NCI-H187 treated with DMSO at 0.1 percent for 48 hours (cell line): ENCODE measurements around the gene EXOC4.
"Not testable (repeated sequence)": the region's sequence is repeated elsewhere in the genome, so short reads cannot be mapped to it uniquely, and the experiment has no call there.

ENCODE experiments used
- DNase-seq: peaks from one replicate; lab custom pipeline; 2025; lab: John Stamatoyannopoulos, UW

Gene EXOC4

DNA sequence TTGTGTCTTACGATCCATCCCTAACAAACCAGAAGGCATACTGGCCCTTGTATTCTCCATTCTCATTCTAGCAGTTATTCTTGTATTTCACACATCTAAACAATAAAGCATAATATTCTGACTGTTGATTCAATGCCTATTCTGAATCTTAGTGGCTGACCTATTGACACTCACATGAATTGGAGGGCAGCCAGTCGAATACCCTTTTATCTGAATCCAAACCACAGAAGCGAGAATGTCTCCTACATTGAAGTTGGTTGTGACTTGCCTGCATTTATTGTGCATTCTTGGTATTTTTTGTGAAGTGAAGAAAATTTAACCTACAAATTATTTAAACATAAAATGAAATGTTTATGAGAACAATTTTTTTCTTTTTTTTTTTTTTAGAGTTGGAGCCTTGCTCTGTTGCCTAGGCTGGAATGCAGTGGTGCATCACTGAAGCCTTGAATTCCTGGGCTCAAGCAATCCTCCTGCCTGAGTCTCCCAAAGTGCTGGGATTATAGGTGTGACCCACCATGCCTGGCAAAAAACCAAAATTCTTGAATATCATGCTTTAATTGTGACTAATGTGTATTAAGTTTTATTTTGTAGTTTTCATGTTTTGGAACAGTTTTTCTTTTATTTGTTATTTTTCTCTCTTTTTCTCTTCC, 22.7 kb downstream of the EXOC4 start:
- DNase-seq = no peak

DNA sequence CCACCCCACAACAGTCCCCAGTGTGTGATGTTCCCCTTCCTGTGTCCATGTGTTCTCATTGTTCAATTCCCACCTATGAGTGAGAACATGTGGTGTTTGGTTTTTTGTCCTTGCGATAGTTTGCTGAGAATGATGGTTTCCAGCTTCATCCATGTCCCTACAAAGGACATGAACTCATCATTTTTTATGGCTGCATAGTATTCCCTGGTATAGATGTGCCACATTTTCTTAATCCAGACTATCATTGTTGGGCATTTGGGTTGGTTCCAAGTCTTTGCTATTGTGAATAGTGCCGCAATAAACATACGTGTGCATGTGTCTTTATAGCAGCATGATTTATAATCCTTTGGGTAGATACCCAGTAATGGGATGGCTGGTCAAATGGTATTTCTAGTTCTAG, 26.1 kb downstream of the EXOC4 start:
- DNase-seq = not testable (repeated sequence)

GRCh38 chr7:133282094-133282493, 29.2 kb downstream of the EXOC4 start:
- no peak for DNase-seq

DNA sequence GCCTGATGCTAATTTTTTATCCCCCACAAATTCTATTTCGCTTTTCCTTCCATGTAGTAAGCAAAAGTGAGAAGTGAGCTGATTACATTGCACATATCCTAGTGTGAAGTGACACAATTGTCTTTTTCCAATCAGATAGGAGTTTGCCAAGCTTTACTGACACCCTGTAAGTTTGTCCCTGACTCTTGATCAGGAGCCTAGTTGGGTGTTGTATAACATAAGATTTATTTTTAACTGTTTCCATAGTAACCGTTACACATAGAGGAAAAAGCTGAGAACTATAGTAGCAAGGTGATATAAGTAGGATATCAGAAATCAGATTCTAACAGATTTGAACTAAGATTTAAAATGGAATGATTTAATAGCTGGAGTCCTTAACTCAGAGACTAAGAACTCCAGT, 31.2 kb downstream of the EXOC4 start:
- no peak for DNase-seq

DNA sequence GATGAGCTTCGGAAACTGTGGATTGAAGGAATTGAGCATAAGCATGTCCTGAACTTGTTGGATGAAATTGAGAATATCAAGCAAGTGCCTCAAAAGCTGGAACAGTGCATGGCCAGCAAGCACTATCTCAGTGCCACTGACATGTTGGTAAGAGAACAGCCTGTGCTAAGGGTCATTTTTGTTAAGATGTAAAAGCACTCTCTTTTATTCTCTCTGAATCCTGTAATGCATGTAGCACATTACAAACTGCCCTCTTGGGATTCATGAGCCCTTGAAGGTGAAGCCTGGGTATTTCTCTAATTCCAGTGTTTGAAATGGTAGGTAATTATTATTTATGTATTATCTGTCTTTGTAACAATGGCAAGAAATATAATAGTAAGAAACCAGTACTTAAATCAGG, 36.1 kb downstream of the EXOC4 start:
- no peak for DNase-seq

DNA sequence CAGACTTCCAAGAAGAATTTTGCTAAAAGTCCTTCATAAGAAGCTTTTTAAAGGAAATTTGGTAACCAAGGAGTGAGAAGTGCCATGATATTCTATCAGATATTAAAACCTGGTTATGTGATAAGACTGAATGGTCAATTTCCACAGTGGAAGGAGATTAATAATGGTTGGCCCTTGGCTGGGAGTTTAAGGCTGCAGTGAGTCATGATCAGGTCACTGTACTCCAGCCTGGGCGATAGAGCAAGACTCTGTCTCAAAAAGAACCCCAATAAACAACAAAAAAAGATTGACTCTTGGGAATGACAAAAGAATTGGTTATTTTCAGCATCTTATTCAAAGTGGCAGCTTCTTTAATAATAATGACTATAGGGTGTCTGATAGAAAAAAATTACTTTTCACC, 37.2 kb downstream of the EXOC4 start:
- no peak for DNase-seq

- DNase-seq = no peak
Measured at GRCh38 chr7:133290676-133291333, 37.9 kb downstream of the EXOC4 start.

- DNase-seq = no peak
Measured at GRCh38 chr7:133292631-133293030, 39.8 kb downstream of the EXOC4 start.

DNA sequence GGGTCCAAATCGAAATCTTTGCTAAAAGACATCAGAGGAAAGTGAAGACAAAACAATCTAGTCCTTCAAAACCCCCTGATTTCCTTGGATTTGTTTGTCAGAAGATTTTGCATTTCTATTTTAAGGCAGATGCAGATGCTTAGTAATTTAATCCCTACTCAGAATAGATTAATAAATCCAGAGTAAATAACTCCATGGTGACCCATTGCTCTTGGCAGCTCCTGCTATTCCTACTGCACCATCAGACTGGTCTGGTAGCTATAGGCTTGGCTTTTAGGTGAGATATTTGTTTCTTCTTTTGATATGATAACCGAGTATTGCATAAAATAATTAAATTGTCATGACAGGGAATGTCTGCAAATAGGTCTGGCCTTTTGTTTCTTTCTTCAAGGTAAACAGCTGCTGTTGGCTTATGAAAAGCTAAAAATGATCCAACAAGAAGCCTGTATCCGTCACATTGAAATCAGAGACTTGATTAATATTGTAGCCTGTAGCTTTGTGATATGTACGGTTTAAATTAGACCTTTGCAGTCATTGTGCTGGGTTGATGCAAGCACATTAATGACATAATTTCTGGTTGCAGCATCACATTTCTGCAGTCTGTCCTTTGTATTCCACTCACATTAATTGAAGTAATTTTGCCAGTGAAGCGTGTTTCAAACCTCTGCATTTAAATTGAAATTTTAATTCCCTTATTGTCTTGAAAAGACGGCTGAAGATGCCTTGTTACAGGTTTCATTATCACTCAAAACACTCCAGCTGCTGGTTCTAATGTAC, 40.7 kb downstream of the EXOC4 start:
- DNase-seq = no peak

GRCh38 chr7:133294234-133294633, 41.4 kb downstream of the EXOC4 start:
- no peak for DNase-seq

- no peak for DNase-seq
Measured at GRCh38 chr7:133295484-133295883, 42.6 kb downstream of the EXOC4 start.

GRCh38 chr7:133297093-133297492, 44.2 kb downstream of the EXOC4 start:
- DNase-seq = no peak

- DNase-seq = no peak
Measured at GRCh38 chr7:133298080-133298479, 45.2 kb downstream of the EXOC4 start.

GRCh38 chr7:133299676-133300075, 46.8 kb downstream of the EXOC4 start:
- no peak for DNase-seq

DNA sequence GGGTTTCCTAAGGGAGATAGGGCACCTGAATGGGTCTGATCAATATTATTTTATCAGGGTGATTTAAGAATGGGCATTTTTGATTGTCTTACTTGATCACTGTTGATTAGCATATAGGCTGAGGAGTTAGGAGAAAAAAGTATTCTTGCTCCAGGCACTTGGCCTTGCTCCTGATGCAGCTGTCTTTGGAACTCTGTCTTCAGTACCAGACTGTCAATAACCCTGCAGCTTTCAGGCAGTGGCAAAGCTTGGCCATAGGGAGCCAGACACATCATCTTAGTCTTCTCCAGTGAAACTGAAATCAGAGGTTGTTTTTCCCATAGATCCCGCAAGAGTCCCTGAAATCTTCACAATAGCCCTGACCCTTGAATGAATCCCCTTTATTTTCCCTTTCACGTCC, 47.2 kb downstream of the EXOC4 start:
- DNase-seq = no peak

GRCh38 chr7:133300811-133301210, 47.9 kb downstream of the EXOC4 start:
- no peak for DNase-seq

DNA sequence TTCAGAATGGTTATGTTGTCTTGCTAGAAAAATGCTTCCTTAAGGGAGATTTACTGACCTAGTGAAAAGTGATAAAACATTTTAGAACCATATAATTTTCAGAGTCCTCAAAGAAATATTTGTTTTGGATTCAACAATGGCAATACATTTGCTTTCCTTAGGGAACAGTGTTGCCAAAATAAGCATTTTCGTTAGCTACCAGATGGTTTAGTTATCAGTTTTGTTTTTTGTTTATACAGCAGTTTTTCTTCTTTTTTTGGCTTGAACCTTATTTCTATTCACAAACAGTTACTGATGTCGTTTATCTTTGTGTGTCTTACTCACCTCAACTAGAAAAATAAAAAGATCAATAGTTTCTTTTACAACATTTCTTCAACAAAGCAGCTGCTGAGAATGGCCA, 48.6 kb downstream of the EXOC4 start:
- DNase-seq = no peak

DNA sequence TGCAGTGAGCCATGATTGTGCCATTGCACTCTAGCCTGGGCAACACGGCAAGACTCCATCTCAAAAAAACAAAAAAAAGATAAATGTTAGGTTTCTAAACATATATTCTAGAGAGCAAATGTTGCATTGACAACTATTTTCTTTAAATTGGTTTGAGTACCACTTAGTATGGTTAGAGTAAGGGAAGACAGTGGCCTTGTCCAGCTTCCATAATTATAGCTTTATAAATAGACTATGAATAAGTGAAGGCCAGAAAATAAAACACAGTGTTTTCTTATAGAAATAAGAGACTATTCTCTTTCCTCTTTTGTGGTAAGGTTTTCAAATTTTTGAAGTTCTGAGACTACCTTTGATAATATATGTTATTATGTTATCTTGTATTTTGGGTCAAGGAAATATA, 50.5 kb downstream of the EXOC4 start:
- no peak for DNase-seq

DNA sequence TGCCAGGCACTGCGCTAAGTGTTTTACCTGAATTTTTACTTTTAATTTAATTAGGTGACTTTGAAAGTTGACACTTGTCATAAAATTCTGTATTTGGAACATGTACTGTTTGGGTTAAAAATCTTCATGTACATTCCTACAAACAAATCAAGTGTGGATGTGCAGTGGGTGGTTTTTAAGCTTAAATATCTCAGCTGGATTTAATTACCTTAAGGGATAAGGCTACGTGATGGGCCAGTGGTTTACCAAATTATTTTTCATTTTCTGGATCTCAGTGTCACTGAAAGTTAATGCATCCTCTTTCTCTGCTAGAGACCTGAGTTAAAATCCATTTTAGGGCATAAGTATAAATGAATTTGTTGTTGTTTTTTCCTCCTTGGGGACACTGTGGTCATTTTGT, 51.1 kb downstream of the EXOC4 start:
- DNase-seq = no peak

DNA sequence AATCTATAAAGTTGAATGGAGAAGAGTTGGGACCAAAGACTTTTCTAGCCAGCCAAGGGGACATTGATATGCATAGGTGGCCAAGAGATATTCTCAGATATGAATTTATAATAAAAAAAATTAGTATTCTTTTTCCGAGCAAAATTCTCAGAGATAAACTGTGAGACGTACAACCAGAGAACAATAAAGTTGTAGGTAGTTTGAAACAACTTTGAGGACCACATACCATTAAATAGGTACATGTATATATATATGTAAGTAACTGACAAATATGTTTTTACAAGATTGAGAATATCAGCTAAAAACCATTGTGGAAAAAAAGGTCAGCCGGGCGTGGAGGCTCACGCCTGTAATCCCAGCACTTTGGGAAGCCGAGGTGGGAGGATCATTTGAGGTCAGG, 56.5 kb downstream of the EXOC4 start:
- DNase-seq = no peak

- no peak for DNase-seq
Measured at GRCh38 chr7:133310232-133310862, 57.5 kb downstream of the EXOC4 start.

DNA sequence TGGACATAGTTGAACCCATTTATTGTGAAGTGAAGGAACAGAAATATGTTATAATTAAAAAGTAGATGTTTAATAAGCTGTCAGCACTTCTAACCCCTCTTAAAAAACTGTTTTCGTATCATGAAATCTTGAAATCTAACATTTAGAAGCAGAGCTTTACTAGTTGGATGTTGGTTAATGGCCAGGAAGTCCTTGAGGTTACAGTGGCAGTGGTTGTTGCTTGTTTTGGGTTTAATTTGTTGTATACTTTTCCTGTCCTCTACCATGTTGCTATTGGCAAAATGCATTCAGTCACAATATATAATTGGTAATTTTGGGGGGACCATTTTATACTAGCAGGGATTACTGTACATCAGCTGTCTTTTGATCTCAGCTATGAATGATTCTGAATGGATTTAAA, 60.7 kb downstream of the EXOC4 start:
- DNase-seq = no peak

GRCh38 chr7:133314084-133314483, 61.2 kb downstream of the EXOC4 start:
- no peak for DNase-seq
